ENCODE results near the gene FPGS.

- TF ChIP-seq POLR2A (IDR thresholded peaks at IDR 0.05): no peak
- TF ChIP-seq, protein P1, sequence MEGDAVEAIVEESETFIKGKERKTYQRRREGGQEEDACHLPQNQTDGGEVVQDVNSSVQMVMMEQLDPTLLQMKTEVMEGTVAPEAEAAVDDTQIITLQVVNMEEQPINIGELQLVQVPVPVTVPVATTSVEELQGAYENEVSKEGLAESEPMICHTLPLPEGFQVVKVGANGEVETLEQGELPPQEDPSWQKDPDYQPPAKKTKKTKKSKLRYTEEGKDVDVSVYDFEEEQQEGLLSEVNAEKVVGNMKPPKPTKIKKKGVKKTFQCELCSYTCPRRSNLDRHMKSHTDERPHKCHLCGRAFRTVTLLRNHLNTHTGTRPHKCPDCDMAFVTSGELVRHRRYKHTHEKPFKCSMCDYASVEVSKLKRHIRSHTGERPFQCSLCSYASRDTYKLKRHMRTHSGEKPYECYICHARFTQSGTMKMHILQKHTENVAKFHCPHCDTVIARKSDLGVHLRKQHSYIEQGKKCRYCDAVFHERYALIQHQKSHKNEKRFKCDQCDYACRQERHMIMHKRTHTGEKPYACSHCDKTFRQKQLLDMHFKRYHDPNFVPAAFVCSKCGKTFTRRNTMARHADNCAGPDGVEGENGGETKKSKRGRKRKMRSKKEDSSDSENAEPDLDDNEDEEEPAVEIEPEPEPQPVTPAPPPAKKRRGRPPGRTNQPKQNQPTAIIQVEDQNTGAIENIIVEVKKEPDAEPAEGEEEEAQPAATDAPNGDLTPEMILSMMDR (IDR thresholded peaks at IDR 0.05): no peak
Observed at GRCh38 chr9:127855522-127855921, 52.8 kb downstream of the FPGS start.
